Measurements from ENCODE around the gene RPS6KC1.
"Not testable (repeated sequence)": the region's sequence is repeated elsewhere in the genome, so short reads cannot be mapped to it uniquely, and the experiment has no call there.

The RPS6KC1 gene

GRCh38 chr1:213148905-213149304, 97.9 kb downstream of the RPS6KC1 start:
- in situ Hi-C loops (cut with MboI; ENCODE audit: low sequenced_read_pairs), result no loop called here

DNA sequence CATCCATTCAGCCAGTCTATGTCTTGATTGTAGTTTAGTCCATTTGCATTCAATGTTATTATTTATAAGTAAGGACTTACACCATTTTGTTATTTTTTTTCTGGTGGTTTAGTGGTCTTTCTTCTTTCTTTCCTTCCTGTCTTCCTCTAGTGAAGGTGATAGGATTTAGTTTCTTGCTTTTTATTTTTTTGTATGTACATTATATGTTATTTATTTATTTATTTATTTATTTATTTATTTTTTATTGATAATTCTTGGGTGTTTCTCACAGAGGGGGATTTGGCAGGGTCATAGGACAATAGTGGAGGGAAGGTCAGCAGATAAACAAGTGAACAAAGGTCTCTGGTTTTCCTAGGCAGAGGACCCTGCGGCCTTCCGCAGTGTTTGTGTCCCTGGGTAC, 99.0 kb downstream of the RPS6KC1 start:
- in situ Hi-C loops (cut with MboI; ENCODE audit: low sequenced_read_pairs), result not testable (repeated sequence)

DNA sequence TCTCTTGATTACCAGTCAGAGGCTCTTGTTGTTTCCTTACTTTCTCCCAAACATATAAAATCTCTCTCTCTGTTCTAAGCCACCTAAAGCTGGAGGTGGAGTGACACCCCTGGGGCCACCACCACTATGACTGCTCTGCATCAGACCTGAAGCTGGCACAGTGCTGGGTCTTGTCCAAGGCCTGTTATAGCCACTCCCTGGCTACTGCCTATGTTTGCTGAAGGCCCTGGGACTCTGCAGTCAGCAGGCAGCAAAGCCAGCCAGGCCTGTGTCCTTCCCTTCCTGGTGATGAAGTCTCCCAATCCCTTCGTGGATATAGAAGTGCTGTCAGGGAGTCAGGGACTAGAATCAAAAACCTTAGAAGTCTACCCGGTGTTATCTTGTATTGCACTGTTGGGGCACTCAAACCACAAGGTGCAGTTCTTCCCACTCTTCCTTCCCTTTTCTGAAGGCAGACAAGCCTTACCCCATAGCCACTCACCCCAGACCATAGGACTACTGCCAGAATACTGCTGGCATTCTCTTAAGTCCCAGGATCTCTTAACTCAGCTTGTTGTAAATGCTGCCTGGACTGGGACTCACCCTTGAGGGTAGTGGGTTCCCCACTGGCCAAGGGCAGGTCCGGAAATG, 103.1 kb downstream of the RPS6KC1 start:
- in situ Hi-C loops (cut with MboI; ENCODE audit: low sequenced_read_pairs), result no loop called here

DNA sequence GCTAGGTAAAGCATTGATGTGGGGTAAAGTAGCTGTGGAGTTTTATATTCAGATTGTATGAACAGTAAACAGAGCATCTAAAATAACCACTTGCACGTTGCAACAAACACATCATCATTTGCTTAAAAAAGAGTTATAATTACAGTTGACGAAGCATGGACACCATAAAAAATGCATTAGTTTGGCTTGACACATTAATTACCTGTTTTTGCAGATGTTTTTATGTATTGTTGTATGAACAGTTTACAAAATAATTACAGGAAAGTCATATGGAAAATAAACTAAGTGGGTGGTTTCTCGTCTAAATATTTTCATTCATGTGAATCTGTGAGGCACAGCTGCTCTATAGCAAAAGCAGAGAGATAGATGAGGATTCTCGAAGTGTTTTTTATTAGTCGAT, 108.3 kb downstream of the RPS6KC1 start:
- in situ Hi-C loops (cut with MboI; ENCODE audit: low sequenced_read_pairs), result no loop called here

- in situ Hi-C loops (cut with MboI; ENCODE audit: low sequenced_read_pairs), result not testable (repeated sequence)
Observed at GRCh38 chr1:213160442-213160841, 109.4 kb downstream of the RPS6KC1 start.

DNA sequence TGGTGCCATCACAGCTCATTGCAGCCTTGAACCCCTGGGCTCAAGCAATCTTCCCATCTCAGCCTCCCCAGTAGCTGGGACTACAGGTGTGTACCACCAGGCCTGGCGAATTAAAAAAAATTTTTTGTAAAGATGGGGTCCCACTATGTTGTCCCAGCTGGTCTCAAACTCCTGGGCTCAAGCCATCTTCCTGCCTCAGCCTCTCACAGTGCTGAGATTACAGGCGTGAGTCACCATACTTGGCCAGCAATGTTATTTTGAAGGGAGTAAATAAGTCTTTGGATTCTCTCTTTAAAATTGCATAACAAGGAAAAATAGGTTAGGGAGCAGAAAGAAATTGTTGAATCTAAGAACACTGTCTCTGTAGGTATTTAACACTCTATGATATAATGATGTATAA, 111.3 kb downstream of the RPS6KC1 start:
- in situ Hi-C loops (cut with MboI; ENCODE audit: low sequenced_read_pairs), result no loop called here

DNA sequence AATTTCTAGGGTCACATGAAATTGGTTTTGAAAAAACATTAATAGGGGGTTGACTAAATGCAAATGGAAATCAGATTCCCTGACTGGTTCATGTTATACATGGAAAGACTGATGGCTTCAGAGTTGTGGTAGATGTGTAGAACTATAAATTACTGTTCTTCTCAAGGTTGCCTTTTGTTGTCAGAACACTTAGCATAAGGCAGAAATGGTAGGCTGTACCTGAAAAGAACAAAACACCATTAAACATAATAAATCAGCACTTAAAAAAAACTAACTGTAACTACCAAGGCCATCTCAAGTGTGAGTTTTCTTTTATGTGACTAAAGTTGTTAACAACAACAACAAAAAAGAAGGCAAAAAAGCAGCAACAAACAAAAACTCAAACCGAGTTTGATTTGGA, 111.8 kb downstream of the RPS6KC1 start:
- in situ Hi-C loops (cut with MboI; ENCODE audit: low sequenced_read_pairs), result no loop called here

- in situ Hi-C loops (cut with MboI; ENCODE audit: low sequenced_read_pairs), result no loop called here
Observed at GRCh38 chr1:213163278-213163711, 112.3 kb downstream of the RPS6KC1 start.

- in situ Hi-C loops (cut with MboI; ENCODE audit: low sequenced_read_pairs), result no loop called here
Observed at GRCh38 chr1:213164561-213164960, 113.5 kb downstream of the RPS6KC1 start.

DNA sequence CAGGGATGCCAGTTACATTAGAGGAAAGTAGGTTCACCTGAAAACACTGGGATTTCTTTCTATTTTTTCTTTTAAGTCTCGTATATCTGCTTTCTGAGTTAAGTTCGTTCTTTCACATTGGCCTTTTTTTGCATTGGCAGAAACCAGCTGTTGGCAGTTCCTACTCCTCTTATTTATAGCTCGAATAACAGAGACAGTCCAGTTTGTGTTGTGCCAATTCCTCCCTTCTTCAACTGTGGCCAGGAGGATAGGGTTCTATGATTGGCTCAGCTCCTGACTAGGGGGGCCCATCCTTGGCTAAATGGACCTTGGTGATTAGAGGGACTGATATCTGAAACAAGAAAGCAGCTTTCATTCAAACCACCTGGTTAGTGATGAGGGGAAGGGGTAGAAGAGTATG, 115.8 kb downstream of the RPS6KC1 start:
- in situ Hi-C loops (cut with MboI; ENCODE audit: low sequenced_read_pairs), result no loop called here

DNA sequence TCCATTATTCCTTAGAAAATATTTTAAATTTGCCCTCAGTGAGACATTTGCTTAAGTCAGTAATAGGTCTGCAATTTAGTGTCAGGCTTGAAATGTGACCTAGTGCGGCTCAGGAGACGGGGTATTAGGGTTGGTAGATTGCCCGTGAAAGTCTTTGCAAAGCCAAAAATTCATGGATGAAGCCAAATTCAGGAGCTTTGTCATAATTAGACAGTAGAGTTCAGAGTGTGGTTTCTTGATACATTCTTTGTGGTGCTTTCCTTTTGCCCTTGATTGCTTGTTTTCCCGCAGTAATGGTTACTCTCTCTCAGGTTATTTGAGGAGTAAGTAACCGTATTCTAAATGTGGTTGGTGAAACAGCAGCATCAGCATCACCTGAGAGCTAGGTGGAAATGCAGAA, 120.7 kb downstream of the RPS6KC1 start:
- in situ Hi-C loops (cut with MboI; ENCODE audit: low sequenced_read_pairs), result no loop called here

DNA sequence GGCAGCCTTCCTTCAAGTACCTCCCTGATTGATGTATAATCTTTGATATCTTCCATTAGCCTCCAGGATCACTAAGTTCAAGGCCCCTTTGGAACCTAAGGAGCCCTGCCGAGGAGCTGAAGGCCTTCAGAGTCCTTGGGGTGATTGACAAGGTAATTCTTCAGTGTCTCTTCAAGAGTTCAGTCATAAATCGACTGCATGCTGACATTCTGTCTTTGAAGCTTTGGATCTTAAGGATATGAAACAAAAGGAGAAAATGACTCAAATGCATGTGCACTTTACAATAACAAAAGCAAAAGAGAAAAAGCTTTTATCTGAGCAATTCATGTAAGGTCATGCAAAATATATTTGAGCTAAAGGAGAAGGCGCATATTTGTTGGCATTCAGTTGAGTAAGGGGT, 125.3 kb downstream of the RPS6KC1 start:
- in situ Hi-C loops (cut with MboI; ENCODE audit: low sequenced_read_pairs), result no loop called here

GRCh38 chr1:213179784-213180183, 128.7 kb downstream of the RPS6KC1 start:
- in situ Hi-C loops (cut with MboI; ENCODE audit: low sequenced_read_pairs), result no loop called here

DNA sequence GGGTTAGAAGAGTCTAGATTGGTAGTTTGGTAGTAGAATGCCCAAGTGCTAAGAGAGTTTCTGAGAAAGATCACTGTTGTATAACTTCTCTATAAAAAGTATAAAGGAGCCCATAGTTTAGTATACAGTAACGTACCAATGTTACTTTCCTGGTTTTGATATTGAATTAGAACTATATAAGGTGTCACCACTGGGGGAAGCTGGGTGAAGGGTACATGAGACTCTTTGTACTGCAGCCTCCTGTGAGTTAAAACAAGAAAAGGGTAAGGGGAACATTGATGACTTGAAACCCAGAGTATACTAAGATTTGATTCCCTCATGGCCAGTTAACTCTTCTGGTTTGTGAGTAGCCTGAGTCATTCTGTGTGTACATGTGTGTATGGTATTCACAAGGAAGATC, 129.8 kb downstream of the RPS6KC1 start:
- in situ Hi-C loops (cut with MboI; ENCODE audit: low sequenced_read_pairs), result no loop called here

GRCh38 chr1:213183036-213183672, 132.1 kb downstream of the RPS6KC1 start:
- in situ Hi-C loops (cut with MboI; ENCODE audit: low sequenced_read_pairs), result no loop called here

DNA sequence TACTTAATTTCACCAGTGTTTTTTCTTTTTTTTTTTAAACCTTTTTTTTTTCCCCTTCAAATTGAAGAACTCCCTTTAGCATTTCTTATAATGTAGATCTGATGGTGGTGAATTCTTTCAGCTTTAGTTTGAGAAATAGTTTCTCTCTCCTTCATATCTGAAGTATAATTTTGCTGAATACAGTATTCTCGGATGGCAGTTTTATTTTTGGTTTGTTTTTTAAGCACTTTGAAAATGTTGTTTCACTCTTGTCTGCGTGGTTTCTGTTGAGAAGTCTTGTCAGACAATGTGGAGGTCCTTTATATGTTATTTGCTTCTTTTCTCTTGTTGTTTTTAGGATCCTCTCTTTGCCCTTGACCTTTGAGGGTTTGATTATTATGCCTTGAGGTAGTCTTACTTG, 135.1 kb downstream of the RPS6KC1 start:
- in situ Hi-C loops (cut with MboI; ENCODE audit: low sequenced_read_pairs), result no loop called here

DNA sequence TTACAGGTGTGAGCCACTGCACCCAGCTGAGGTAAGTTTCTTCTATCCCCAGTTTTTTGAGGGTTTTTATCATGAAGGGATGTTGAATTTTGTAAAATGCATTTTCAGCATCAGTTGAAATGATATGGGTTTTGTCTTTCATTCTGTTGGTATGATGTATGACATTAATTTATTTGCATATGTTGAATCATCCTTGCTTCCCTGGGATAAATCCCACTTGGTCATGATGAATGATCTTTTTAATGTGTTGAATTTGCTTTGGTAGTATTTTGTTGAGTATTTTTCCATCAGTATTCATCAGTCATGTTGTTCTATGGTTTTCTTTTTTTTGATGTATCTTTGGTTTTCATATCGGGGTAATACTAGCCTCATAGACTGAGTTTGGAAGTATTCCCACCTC, 141.0 kb downstream of the RPS6KC1 start:
- in situ Hi-C loops (cut with MboI; ENCODE audit: low sequenced_read_pairs), result no loop called here

DNA sequence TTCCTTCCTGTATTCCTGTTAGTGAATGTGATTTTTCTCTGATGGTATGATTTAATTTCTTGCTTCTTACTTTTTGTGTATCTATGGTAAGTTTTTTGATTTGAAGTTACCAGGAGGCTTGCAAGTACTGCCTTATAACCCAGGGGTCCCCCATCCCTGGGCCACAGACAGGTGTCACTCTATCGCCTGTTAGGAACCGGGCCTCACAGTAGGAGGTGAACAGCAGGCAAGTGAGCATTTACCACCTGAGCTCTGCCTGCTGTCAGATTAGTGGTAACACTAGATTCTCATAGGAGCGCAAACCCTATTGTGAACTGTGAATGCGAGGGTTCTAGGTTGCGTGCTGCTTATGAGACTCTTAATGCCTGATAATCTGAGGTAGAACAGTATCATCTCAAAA, 143.3 kb downstream of the RPS6KC1 start:
- in situ Hi-C loops (cut with MboI; ENCODE audit: low sequenced_read_pairs), result no loop called here

DNA sequence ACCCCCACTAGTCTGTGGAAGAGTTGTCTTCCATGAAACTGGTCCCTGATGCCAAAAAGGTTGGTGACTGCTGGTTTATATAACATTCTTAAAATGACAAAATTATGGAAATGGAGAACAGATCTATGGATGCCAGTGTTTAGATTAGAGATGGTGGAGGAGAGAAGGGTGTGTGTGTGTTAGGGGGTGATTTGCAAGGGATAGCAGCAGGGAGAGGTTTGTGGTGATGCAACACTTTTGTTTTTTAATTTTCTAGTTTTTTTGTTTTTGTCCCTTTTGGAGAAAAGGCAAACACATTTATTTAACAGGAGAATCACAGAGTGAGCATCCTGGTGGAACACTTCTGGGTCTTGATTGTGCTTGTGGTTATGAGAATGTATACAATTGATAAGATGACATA, 143.8 kb downstream of the RPS6KC1 start:
- in situ Hi-C loops (cut with MboI; ENCODE audit: low sequenced_read_pairs), result no loop called here

DNA sequence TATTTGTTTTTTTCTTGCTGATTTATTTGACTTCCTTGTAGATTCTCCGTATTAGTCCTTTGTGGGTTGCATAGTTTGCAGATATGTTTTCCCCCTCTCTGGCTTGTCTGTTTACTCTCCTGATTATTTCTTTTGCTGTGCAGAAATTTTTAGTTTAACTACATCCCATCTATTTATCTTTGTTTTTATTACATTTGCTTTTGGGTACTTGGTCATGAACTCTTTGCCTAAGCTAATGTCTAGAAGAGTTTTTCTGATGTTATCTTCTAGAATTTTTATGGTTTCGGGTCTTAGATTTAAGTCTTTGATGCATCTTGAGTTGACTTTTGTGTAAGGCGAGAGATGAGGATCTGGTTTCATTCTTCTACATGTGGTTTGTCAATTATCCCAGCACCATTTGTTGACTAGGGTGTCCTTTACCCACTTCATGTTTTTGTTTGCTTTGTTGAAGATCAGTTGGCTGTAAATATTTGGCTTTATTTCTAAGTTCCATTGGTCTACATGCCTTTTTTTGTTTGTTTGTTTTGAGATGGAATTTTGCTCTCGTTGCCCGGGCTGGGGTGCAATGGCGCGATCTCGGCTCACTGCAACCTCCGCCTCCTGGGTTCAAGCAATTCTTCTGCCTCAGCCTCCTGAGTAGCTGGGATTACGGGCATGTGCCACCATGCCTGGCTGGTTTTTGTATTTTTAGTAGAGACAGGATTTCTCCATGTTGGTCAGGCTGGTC, 145.4 kb downstream of the RPS6KC1 start:
- in situ Hi-C loops (cut with MboI; ENCODE audit: low sequenced_read_pairs), result not testable (repeated sequence)

DNA sequence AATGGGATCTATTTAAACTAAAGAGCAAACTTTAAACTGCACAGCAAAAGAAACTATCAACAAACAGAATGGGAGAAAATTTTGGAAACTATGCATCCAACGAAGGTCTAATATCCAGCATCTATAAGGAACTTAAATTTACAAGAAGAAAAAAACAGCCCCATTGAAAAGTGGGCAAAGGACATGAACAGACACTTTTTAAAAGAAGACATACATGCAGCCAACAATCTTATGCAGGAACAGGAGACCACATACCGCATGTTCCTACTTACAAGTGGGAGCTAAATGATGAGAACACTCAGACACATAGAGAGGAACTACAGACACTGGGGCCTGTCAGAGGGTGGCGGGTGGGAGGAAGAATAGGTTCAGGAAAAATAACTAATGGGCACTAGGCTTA, 149.6 kb downstream of the RPS6KC1 start:
- in situ Hi-C loops (cut with MboI; ENCODE audit: low sequenced_read_pairs), result no loop called here

Measured in HL-60/S4 (cell line).